HepG2 (cell line): ENCODE data around the gene GP1BA. TPM values are rescaled to one million over a fixed set of nuclear protein-coding genes. Genes with fewer than 3 reads are reported as not detected.

Source experiments
- ARID2 ChIP-seq: sonication (generic); formaldehyde crosslinking; IDR thresholded peaks from 2 replicates; pipeline ENCODE4 v1.8.1; 2022; ENCODE audit warnings: mild to moderate bottlenecking, missing genetic modification reagents, borderline replicate concordance
- ESRRA ChIP-seq: sonication (generic); formaldehyde crosslinking; IDR thresholded peaks from 2 replicates; pipeline ENCODE4 v1.5.1; 2020; ENCODE audit warnings: mild to moderate bottlenecking, low read depth, missing genetic modification reagents
- FOXA1 ChIP-seq, 2 experiments: fragments of 450-650 bp in 1 of 2; sonication (generic) in 1 of 2; formaldehyde crosslinking in 1 of 2; IDR thresholded peaks; 2 replicates each; pipeline versions ENCODE4 v1.4.0 to v1.6.1; 2016 to 2020; ENCODE audit warnings: missing genetic modification reagents in 1 of 2
- IRF2 ChIP-seq: IDR thresholded peaks from 2 replicates; pipeline ENCODE4 v1.6.1; 2018; ENCODE audit warnings: missing genetic modification reagents, missing compliant biosample characterization
- MXD4 ChIP-seq: IDR thresholded peaks from 2 replicates; pipeline ENCODE4 v1.6.1; 2016; ENCODE audit warnings: mild to moderate bottlenecking, missing biosample characterization, missing genetic modification reagents
- RAD21 ChIP-seq: fragments of 450-650 bp; formaldehyde crosslinking; IDR thresholded peaks from 2 replicates; pipeline ENCODE4 v1.5.0; 2020; ENCODE audit warnings: mild to moderate bottlenecking
- REL ChIP-seq: sonication (generic); formaldehyde crosslinking; conservative IDR thresholded peaks from 2 replicates; pipeline ENCODE4 v1.8.0; 2022; ENCODE audit warnings: mild to moderate bottlenecking, missing genetic modification reagents, moderate library complexity
- SMAD3 ChIP-seq: sonication (generic); formaldehyde crosslinking; IDR thresholded peaks from 2 replicates; pipeline ENCODE4 v1.4.0; 2020; ENCODE audit warnings: missing genetic modification reagents
- XRCC5 ChIP-seq: fragments of 200-400 bp; formaldehyde crosslinking; optimal IDR thresholded peaks from 2 replicates; pipeline ENCODE3; 2017; ENCODE audit warnings: mild to moderate bottlenecking, low read length
- ZBTB7A ChIP-seq: sonication (generic); formaldehyde crosslinking; IDR thresholded peaks from 2 replicates; pipeline ENCODE4 v1.8.0; 2022; ENCODE audit warnings: mild to moderate bottlenecking, missing genetic modification reagents
- ZNF136 ChIP-seq: sonication (generic); formaldehyde crosslinking; IDR thresholded peaks from 2 replicates; pipeline ENCODE4 v1.8.1; 2022; ENCODE audit warnings: low read depth, mild to moderate bottlenecking, moderate library complexity, missing genetic modification reagents
- ZNF350 ChIP-seq: sonication (generic); formaldehyde crosslinking; IDR thresholded peaks from 2 replicates; pipeline ENCODE4 v1.4.0; 2020; ENCODE audit warnings: mild to moderate bottlenecking, low read depth, missing genetic modification reagents, borderline replicate concordance
- ZNF605 ChIP-seq: sonication (generic); formaldehyde crosslinking; IDR thresholded peaks from 2 replicates; pipeline ENCODE4 v1.8.0; 2022; ENCODE audit warnings: mild to moderate bottlenecking, missing genetic modification reagents
- ZNF839 ChIP-seq: sonication (generic); formaldehyde crosslinking; IDR thresholded peaks from 2 replicates; pipeline ENCODE4 v1.4.0; 2020; ENCODE audit warnings: missing genetic modification reagents, mild to moderate bottlenecking, borderline replicate concordance
- ZXDC ChIP-seq: sonication (generic); formaldehyde crosslinking; IDR thresholded peaks from 2 replicates; pipeline ENCODE4 v1.5.0; 2020; ENCODE audit warnings: mild to moderate bottlenecking, missing genetic modification reagents
- polyA plus RNA-seq, 8 experiments: library from polyadenylated mRNA; depleted of rRNA in 3 of 8; stranded (reverse) in 7 of 8; unstranded in 1 of 8; fragments of >200 nt; fragmentation: Illumina TruSeq in 4 of 8; extraction: Trizol in 4 of 8; gene quantifications; 2 replicates each; pipeline versions ENCODE4 v1.2.1 to v1.2.3, GENCODE V29; 2011 to 2016; ENCODE audit warnings: low read depth in 4 of 8, missing spikeins in 1 of 8, mixed read lengths in 1 of 8; ENCODE audit not compliant: insufficient read depth in 1 of 8
- total RNA-seq, 5 experiments: library from RNA; depleted of rRNA; stranded (reverse); fragments of >200 nt; fragmentation: Illumina TruSeq; extraction: Trizol; gene quantifications; 2 replicates each; pipeline ENCODE4 v1.2.3, GENCODE V29; 2016; ENCODE audit warnings: low read depth in 1 of 5
- TF ChIP-seq, protein P1 (sequence below): sonication (generic); formaldehyde crosslinking; IDR thresholded peaks from 2 replicates; pipeline ENCODE4 v1.4.0; 2020; ENCODE audit warnings: missing genetic modification reagents, borderline replicate concordance
- TF ChIP-seq, protein P2 (sequence below): sonication (generic); formaldehyde crosslinking; IDR thresholded peaks from 2 replicates; pipeline ENCODE4 v1.5.1; 2020; ENCODE audit warnings: missing genetic modification reagents, mild to moderate bottlenecking, borderline replicate concordance
- TF ChIP-seq, protein P3 (sequence below): sonication (generic); IDR thresholded peaks from 2 replicates; pipeline ENCODE4 v1.6.1; 2016; ENCODE audit warnings: low read depth, borderline replicate concordance

GP1BA gene
- total and polyA plus RNA-seq, 2 of the 13 experiments (the other 11 are each of a cell fraction or from before 2014, with no cell fraction given) = not detected

DNA sequence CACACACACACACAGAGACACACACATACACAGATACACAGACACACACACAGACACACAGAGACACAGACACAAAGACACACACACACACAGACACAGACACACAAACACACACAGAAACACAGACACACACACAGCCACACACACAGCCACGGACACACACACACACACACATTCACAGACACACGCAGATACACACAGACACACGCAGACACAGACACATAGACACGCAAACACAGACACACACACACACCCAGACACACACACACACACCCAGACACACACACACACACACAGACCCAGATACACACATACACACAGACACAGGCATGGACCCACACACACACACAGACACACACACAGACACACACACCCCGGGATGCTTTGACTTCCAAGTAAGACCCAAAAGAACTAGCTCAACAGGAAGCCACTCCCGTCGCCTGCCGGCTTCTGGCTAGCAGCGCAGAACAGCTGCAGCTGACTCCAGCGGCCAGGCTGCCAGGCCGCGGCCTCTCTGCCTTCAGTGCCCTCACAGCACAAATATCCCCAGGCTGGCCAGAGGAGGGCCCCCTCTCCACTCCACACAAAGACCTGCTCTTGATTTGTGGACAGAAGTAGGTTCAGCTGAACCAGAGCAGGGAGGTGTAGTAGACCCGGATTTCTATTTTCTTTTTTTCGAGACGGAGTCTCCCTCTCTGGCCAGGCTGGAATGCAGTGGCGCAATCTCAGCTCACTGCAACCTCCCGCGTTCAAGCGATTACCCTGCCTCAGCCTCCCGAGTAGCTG, 23.2 kb upstream of the GP1BA start (continued):
- TF ChIP-seq IRF2 (CRISPR knock-in tag) (peak; percentile 29; the same call in 1 of the 2 replicates), ARID2 (CRISPR knock-in tag) (no peak), ZNF136 (CRISPR knock-in tag) (0 out of 2 replicates have a peak, but pooled peaks have one; percentile 13), MXD4 (CRISPR knock-in tag) (peak; percentile 35; the same call in 1 of the 2 replicates), REL (CRISPR knock-in tag) (peak; percentile 80; the same call in 1 of the 2 replicates), ZXDC (CRISPR knock-in tag) (0 out of 2 replicates have a peak, but pooled peaks have one; percentile 38), XRCC5 (peak; percentile 71), ZNF605 (CRISPR knock-in tag) (0 out of 2 replicates have a peak, but pooled peaks have one; percentile 30), ZNF350 (CRISPR knock-in tag) (peak; percentile 80), RAD21 (CRISPR knock-in tag) (peak; percentile 91), ZNF839 (CRISPR knock-in tag) (0 out of 2 replicates have a peak, but pooled peaks have one; percentile 26), ESRRA (CRISPR knock-in tag) (peak; percentile 30; the same call in 1 of the 2 replicates), FOXA1 (IDR thresholded peaks at IDR 0.05) (0 out of 2 replicates have a peak, but pooled peaks have one; percentile 59), FOXA1 (CRISPR knock-in tag; IDR thresholded peaks at IDR 0.05) (peak; percentile 24; the same call in 1 of the 2 replicates), SMAD3 (CRISPR knock-in tag) (0 out of 2 replicates have a peak, but pooled peaks have one; percentile 29), ZBTB7A (CRISPR knock-in tag) (0 out of 2 replicates have a peak, but pooled peaks have one; percentile 25)
- TF ChIP-seq, protein P1, sequence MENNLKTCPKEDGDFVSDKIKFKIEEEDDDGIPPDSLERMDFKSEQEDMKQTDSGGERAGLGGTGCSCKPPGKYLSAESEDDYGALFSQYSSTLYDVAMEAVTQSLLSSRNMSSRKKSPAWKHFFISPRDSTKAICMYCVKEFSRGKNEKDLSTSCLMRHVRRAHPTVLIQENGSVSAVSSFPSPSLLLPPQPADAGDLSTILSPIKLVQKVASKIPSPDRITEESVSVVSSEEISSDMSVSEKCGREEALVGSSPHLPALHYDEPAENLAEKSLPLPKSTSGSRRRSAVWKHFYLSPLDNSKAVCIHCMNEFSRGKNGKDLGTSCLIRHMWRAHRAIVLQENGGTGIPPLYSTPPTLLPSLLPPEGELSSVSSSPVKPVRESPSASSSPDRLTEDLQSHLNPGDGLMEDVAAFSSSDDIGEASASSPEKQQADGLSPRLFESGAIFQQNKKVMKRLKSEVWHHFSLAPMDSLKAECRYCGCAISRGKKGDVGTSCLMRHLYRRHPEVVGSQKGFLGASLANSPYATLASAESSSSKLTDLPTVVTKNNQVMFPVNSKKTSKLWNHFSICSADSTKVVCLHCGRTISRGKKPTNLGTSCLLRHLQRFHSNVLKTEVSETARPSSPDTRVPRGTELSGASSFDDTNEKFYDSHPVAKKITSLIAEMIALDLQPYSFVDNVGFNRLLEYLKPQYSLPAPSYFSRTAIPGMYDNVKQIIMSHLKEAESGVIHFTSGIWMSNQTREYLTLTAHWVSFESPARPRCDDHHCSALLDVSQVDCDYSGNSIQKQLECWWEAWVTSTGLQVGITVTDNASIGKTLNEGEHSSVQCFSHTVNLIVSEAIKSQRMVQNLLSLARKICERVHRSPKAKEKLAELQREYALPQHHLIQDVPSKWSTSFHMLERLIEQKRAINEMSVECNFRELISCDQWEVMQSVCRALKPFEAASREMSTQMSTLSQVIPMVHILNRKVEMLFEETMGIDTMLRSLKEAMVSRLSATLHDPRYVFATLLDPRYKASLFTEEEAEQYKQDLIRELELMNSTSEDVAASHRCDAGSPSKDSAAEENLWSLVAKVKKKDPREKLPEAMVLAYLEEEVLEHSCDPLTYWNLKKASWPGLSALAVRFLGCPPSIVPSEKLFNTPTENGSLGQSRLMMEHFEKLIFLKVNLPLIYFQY (CRISPR knock-in tag) = peak; percentile 45; the same call in 1 of the 2 replicates
- TF ChIP-seq, protein P2, sequence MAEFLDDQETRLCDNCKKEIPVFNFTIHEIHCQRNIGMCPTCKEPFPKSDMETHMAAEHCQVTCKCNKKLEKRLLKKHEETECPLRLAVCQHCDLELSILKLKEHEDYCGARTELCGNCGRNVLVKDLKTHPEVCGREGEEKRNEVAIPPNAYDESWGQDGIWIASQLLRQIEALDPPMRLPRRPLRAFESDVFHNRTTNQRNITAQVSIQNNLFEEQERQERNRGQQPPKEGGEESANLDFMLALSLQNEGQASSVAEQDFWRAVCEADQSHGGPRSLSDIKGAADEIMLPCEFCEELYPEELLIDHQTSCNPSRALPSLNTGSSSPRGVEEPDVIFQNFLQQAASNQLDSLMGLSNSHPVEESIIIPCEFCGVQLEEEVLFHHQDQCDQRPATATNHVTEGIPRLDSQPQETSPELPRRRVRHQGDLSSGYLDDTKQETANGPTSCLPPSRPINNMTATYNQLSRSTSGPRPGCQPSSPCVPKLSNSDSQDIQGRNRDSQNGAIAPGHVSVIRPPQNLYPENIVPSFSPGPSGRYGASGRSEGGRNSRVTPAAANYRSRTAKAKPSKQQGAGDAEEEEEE (CRISPR knock-in tag) = 0 out of 2 replicates have a peak, but pooled peaks have one; percentile 38
- TF ChIP-seq, protein P3, sequence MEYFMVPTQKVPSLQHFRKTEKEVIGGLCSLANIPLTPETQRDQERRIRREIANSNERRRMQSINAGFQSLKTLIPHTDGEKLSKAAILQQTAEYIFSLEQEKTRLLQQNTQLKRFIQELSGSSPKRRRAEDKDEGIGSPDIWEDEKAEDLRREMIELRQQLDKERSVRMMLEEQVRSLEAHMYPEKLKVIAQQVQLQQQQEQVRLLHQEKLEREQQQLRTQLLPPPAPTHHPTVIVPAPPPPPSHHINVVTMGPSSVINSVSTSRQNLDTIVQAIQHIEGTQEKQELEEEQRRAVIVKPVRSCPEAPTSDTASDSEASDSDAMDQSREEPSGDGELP = peak; percentile 89; the same call in 1 of the 2 replicates
